Cardiac muscle cell (in vitro differentiated cells and primary cell): Measurements from ENCODE around the gene SCYGR1. TPM values are rescaled to one million over a fixed set of nuclear protein-coding genes. Genes with fewer than 3 reads are reported as not detected.

Source experiments
- DNase-seq, 2 donors: peaks; one replicate each; pipeline versions ENCODE4 v3.0.0 to v3.0.0-alpha.2; 2010 to 2017; ENCODE audit warnings: low read depth in 1 of 2, low spot score in 1 of 2
- H3K27ac ChIP-seq: fragments of 200-600 bp; sonication (generic); 2 replicates; pipeline ENCODE4 v1.5.1; 2016
- H3K27me3 ChIP-seq: fragments of 200-600 bp; sonication (generic); 2 replicates; pipeline ENCODE4 v1.6.0; 2016; ENCODE audit warnings: control low read depth
- H3K36me3 ChIP-seq: fragments of 200-600 bp; sonication (generic); 2 replicates; pipeline ENCODE4 v1.5.1; 2016; ENCODE audit warnings: control low read depth
- H3K4me1 ChIP-seq: fragments of 200-600 bp; sonication (generic); 2 replicates; pipeline ENCODE4 v1.8.1; 2017; ENCODE audit warnings: low read depth, mild to moderate bottlenecking, mixed run types
- H3K4me3 ChIP-seq: fragments of 200-600 bp; sonication (generic); 2 replicates; pipeline ENCODE4 v1.5.1; 2016; ENCODE audit warnings: mild to moderate bottlenecking
- H3K9me3 ChIP-seq: fragments of 200-600 bp; sonication (generic); 2 replicates; pipeline ENCODE4 v1.5.1; 2017; ENCODE audit warnings: low read depth, mild to moderate bottlenecking, control low read depth
- polyA plus RNA-seq: library from polyadenylated mRNA; unstranded; fragments of >200 nt; fragmentation: Nextera tagmentation; extraction: Ambion mirVana; gene quantifications from 2 replicates; pipeline ENCODE4 v1.2.1, GENCODE V29; 2016
- total RNA-seq: library from RNA; depleted of rRNA; stranded (reverse); fragments of >200 nt; gene quantifications from 2 replicates; pipeline ENCODE4 v1.2.3, GENCODE V29; 2016
- TF ChIP-seq, protein P1 (sequence below): IDR thresholded peaks from 2 replicates; pipeline ENCODE4 v1.5.1; 2012; ENCODE audit warnings: low read depth, mild to moderate bottlenecking, low read length

SCYGR1 gene
- total and polyA plus RNA-seq, 2 experiments from 2014 or later = not detected

DNA sequence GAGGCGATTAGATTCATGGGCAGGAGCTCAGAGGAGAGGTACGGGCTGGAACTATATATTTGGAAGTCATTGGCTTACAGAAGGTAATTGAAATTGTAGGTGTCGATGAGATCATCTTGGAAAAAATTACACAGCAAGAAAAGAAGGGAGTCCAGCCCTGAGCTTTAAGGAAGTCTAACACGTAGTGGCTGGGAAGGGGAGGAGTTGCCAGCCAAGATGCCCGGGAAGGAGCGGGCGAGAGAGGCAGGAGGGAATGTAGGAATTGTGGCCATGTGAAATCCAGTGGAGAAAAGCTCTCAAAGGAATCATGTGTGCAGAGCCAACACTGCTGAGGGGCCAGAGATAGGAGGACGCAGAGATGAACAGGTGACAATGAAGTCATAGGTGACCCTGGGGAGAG, 25.6 kb upstream of the SCYGR1 start:
- H3K4me1 ChIP-seq = no peaks in the 10 kb centered on the region
- TF ChIP-seq, protein P1, sequence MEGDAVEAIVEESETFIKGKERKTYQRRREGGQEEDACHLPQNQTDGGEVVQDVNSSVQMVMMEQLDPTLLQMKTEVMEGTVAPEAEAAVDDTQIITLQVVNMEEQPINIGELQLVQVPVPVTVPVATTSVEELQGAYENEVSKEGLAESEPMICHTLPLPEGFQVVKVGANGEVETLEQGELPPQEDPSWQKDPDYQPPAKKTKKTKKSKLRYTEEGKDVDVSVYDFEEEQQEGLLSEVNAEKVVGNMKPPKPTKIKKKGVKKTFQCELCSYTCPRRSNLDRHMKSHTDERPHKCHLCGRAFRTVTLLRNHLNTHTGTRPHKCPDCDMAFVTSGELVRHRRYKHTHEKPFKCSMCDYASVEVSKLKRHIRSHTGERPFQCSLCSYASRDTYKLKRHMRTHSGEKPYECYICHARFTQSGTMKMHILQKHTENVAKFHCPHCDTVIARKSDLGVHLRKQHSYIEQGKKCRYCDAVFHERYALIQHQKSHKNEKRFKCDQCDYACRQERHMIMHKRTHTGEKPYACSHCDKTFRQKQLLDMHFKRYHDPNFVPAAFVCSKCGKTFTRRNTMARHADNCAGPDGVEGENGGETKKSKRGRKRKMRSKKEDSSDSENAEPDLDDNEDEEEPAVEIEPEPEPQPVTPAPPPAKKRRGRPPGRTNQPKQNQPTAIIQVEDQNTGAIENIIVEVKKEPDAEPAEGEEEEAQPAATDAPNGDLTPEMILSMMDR = no peak
- H3K4me3 ChIP-seq = no peak overlapping the region
- DNase-seq = no peak
- H3K27me3 ChIP-seq = no peaks in the 10 kb centered on the region
- no peak overlapping the region for H3K27ac ChIP-seq
- no peaks in the 10 kb centered on the region for H3K9me3 ChIP-seq
- no peaks in the 10 kb centered on the region for H3K36me3 ChIP-seq

DNA sequence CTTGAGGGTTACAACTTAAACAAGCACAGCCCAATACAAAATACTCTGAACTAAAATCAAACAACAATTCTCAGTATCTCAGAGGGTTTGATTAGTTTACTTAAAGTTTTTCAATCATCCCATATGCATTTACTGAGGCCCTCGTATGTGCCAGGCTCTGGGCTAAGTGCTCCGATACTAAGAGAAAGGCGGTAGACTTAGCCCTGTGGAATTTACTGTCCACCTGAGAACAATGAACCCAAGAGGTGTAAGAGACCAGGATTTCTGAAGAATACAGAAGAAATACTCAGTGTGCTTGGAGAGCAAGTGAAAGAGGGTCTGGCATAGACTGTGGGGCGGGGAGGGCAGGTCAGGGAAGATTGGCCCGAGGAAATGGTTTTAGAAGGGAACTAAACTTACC, 25.1 kb upstream of the SCYGR1 start:
- H3K9me3 ChIP-seq = no peaks in the 10 kb centered on the region
- no peak for DNase-seq
- no peaks in the 10 kb centered on the region for H3K4me1 ChIP-seq
- TF ChIP-seq, protein P1 = no peak
- no peaks in the 10 kb centered on the region for H3K36me3 ChIP-seq
- no peaks in the 10 kb centered on the region for H3K27me3 ChIP-seq
- H3K27ac ChIP-seq = no peak overlapping the region
- H3K4me3 ChIP-seq = no peak overlapping the region

DNA sequence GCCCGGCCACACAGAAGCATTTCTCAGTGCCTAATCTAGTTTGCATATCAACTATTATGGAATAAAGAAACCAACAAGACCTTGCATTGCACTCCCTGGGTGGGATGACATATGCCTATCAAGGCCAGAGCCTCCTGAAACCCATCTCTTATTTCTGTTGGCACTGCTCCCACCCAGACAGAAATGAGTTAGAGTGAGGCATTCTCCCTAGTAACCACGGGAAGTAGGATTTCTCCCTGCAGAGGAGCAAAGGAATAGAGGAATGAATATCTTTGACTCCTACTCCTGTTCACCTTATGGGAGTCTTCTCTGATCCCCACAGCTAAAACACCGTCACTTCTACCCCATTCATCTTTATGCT, 24.2 kb upstream of the SCYGR1 start:
- Histone ChIP-seq H3K4me1 (no peaks in the 10 kb centered on the region), H3K27ac (no peak overlapping the region), H3K4me3 (no peak overlapping the region), H3K27me3 (no peaks in the 10 kb centered on the region), H3K9me3 (no peaks in the 10 kb centered on the region), H3K36me3 (no peaks in the 10 kb centered on the region)
- TF ChIP-seq, protein P1 = no peak
- no peak for DNase-seq

DNA sequence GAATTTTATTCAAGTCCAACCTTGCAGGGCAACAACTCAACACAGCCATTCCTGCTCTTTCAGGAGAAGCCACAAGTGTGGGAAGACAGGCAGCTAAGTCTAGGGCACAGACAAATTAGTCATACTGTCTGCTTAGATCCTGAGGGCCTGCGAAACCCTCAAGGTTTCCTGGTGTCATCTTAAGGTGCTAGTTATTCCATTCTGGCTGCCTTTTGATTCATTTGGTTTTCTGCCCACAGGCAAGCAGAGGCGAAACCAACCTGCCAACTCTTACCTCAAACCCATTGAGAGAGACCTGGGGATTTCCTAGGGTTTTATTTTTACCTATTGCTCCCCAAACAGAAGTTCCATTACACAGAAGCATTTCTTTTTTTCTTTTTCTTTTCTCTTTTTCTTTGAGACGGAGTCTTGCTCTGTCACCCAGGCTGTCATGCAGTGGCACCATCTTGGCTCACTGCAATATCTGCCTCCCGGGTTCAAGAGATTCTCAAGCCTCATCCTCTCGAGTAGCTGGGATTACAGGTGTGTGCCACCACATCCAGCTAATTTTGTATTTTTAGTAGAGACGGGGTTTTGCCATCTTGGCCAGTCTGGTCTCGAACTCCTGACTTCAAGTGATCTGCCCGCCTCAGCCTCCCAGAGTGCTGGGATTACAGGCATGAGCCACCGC, 23.7 kb upstream of the SCYGR1 start:
- H3K36me3 ChIP-seq = no peaks in the 10 kb centered on the region
- H3K4me3 ChIP-seq = no peak overlapping the region
- H3K27me3 ChIP-seq = no peaks in the 10 kb centered on the region
- DNase-seq = peak in 1 of 2 donors; percentile 51
- H3K27ac ChIP-seq = no peak overlapping the region
- TF ChIP-seq, protein P1 = no peak
- H3K4me1 ChIP-seq = peaks cover 4% of the 10 kb centered on the region
- H3K9me3 ChIP-seq = no peaks in the 10 kb centered on the region

DNA sequence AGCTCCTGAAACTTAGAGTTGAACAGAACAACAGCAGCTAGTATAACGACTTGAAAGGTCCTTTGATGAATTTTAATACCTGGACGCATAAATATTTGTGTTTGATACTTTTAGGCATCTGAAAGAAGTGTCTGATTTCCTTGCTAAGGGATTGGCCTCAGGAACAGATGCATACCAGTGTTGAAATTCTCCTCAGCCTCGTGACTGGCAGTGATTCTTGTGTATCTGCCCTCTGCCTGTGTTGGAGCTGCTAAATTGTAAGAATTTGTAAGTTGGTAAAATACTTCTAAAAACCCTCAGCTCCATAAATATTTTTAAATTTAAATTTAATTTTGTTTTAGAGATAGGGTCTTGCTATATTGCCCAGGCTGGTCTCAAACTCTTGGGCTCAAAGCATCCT, 22.4 kb upstream of the SCYGR1 start:
- no peak for DNase-seq

More for the DNA sequence above, 22.4 kb upstream of the SCYGR1 start:
- no peaks in the 10 kb centered on the region for H3K27me3 ChIP-seq
- peaks cover 5% of the 10 kb centered on the region for H3K4me1 ChIP-seq
- no peak overlapping the region for H3K4me3 ChIP-seq
- no peaks in the 10 kb centered on the region for H3K9me3 ChIP-seq
- H3K27ac ChIP-seq = no peak overlapping the region
- H3K36me3 ChIP-seq = no peaks in the 10 kb centered on the region
- TF ChIP-seq, protein P1 = no peak
